ENCODE data around the gene MYH10.

- TF ChIP-seq NR2F2 (IDR thresholded peaks at IDR 0.05) (no peak), CTCF (IDR thresholded peaks at IDR 0.05; ENCODE audit: low read depth, low read length, missing input control) (no peak), HNF4G (IDR thresholded peaks at IDR 0.05) (no peak), REST (IDR thresholded peaks at IDR 0.05) (no peak), TAF1 (conservative IDR thresholded peaks at IDR 0.05) (no peak), SP1 (IDR thresholded peaks at IDR 0.05) (no peak), RAD21 (IDR thresholded peaks at IDR 0.05) (no peak), FOXA2 (IDR thresholded peaks at IDR 0.05) (no peak), YY1 (IDR thresholded peaks at IDR 0.05) (no peak), RXRA (IDR thresholded peaks at IDR 0.05) (no peak), FOXA1 (IDR thresholded peaks at IDR 0.05) (no peak), MAX (IDR thresholded peaks at IDR 0.05) (no peak)
Measured at GRCh38 chr17:8558144-8558543, 72.4 kb downstream of the MYH10 start.

All from liver (tissue), 3 donors.